Activated CD4-positive, alpha-beta T cell treated with anti-CD3 and anti-CD28 coated beads for 24 hours (primary cell): ENCODE measurements around the gene PITHD1.
"Not testable (repeated sequence)": the region's sequence is repeated elsewhere in the genome, so short reads cannot be mapped to it uniquely, and the experiment has no call there.

Source experiments
- DNase-seq, 2 donors: peaks; one replicate each; pipeline ENCODE4 v3.0.0-alpha.2; 2020; ENCODE audit warnings: low read depth in 2 of 2

Gene PITHD1

DNA sequence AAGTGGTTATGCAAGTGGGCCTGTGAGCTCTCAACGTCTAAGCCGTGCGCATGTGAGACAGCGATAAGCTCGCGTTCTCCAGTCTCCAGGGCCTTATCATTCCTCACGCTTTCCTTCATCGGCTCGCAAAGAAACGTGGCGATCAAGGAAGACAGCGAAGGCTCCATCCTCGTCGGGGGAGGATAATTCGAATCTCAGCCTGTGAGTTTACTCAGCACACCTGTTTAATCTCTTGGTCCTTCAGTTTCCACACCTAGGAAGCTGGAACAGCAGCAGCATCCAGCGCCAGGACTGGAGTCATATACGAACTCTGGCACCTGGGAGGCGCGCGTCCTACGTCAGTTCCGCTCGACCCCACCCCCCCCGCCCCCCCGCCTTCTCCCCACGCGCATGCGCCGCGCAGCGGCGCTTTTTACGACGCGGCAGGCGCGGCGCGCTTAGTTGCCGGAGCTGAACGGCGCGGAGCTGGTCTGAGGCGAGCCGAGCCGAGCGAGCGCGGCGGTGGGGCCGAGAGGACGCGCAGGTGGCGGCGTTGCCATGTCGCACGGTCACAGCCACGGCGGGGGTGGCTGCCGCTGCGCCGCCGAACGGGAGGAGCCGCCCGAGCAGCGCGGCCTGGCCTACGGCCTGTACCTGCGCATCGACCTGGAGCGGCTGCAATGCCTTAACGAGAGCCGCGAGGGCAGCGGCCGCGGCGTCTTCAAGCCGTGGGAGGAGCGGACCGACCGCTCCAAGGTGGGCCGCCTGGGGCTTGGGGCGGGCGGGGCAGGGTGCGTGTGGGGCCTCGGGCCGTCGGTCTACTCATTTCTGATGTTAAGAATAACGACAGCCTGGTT lies at the start of gene PITHD1:
TSS of gene PITHD1 (plus strand) at position 440 of the 836 bp plus-strand sequence. CDS start at position 538, 98 bp downstream.
- peak; percentile 63 to 64 for DNase-seq

- no peak for DNase-seq
These were observed 45.6 kb upstream of the PITHD1 start for GRCh38 chr1:23732363-23733224.

GRCh38 chr1:23733281-23733680 lies 44.9 kb upstream of the PITHD1 start:
- not testable (repeated sequence) for DNase-seq

GRCh38 chr1:23736437-23737134 lies 41.6 kb upstream of the PITHD1 start:
- DNase-seq, result no peak

DNA sequence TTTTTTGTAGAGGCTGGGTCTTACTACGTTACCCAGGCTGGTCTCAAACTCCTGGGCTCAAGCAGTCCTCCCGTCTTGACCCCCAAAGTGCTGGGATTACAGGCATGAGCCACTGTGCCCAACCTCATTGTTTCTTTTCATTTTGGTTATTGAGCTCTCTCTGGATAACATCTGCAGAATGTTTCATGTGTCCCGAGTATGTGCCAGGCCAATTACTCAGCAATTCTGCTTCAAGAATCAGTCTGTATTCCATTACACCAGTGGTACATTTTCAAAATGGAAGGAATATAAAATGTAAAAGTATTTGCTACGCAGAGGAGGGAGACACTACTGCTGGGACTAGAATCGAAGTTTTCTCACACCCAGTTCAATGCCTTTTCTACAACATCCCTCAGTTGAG lies 36.6 kb upstream of the PITHD1 start:
- no peak for DNase-seq

DNA sequence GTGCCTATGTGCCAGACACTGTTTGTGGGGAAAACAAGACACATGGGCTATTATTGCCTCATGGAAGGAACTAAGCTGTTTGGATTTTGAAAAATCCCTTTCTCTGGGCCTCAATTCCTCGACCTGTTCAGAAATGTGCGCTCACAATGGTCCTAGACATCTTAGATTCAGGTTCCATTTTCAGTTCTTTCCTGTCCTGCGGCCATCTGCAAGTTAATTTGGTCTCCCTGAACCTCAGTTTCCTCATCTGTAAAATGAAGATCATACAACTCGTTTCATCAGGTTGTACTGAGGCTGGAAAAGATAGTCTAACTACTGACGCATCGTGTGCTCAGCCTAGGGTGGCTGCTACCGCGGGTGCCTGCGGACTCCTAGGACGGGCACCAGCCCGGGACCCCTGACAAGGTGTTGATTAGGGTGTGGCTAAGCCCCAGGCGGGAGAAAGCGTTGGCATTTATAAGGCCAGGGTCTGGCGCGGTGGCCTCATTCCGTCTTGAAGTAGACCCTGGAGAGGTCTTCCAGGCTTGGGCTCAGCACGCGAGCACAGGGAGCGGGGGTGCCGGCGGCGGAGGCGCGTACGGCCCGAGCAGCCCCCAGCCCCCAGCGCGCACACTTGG lies 35.4 kb upstream of the PITHD1 start:
- no peak for DNase-seq

- DNase-seq, result peak; percentile 55 to 60
These were observed 34.7 kb upstream of the PITHD1 start, which contains the start of gene ELOA for GRCh38 chr1:23743287-23744152. ELOA (plus strand) TSS chr1:23743471; CDS start chr1:23743504, 33 bp downstream.

DNA sequence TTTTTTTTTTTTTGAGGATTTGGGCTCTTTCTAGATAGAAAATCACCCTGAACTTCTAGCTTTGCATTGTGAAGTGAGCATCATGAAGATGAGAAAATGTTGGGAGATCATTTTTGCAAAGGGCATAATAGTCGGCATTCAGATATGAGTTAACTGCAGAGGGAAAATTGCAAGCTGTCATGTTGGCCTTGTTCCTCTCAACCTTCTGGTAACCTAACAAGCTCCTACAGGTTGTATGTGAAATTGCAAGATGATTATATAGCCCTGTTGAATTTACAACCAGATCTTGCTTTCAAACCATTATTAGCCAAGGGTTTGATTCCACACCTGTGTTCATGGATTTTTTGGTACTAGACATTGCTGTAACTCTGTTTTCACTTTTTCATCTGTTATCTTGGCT lies 32.7 kb upstream of the PITHD1 start:
- DNase-seq, result no peak

- DNase-seq, result no peak
These were observed 30.2 kb upstream of the PITHD1 start for GRCh38 chr1:23748016-23748415.

GRCh38 chr1:23751050-23751814 lies 27.0 kb upstream of the PITHD1 start:
- no peak for DNase-seq

DNA sequence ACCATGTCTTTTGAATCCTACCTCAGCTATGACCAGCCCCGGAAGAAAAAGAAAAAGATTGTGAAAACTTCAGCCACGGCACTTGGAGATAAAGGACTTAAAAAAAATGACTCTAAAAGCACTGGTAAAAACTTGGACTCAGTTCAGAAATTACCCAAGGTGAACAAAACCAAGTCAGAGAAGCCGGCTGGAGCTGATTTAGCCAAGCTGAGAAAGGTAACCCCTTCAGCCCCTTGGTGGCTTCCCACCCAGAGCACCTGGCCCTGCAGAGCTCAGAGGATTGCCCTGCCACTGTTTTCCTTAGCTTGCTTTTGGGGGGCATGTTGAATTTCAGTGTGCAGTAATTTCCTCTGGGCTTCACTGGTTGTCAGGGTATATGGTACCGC lies 26.4 kb upstream of the PITHD1 start:
- DNase-seq, result no peak

GRCh38 chr1:23752909-23753308 lies 25.3 kb upstream of the PITHD1 start:
- DNase-seq, result no peak

DNA sequence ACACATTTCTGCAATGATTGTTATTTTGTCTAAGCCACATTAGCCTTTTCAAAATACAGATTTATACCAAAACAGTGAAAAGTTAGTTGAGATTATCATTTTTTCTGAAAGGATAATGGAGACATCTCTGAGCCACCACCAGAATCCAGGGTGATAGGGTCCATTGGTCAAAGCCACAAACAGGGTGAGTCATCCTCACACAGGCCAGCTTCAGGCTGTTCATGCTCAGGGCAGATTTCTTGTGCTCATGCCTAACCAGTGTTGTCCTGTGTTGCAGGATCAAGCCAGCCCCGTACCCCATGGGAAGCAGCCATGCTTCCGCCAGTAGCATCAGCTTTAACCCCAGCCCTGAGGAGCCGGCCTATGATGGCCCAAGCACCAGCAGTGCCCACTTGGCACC lies 21.5 kb upstream of the PITHD1 start:
- no peak for DNase-seq

DNA sequence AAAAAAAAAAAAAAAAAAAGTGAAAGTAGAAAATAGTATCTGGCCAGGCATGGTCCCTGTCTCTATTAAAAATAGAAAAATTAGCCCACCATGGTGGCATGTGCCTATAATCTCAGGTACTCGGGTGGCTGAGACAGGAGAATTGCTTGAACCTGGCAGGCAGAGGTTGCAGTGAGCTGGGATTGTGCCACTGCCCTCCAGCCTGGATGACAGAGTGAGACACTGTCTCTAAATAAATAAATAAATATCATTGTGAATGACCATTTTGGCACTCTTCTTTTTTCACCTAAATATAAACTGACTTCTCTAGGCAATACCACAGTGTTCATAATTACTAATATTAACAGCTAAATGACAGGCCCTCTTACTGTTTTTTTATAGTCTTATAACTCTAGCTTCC lies 20.4 kb upstream of the PITHD1 start:
- no peak for DNase-seq

GRCh38 chr1:23759277-23759676 lies 18.9 kb upstream of the PITHD1 start:
- DNase-seq, result no peak

DNA sequence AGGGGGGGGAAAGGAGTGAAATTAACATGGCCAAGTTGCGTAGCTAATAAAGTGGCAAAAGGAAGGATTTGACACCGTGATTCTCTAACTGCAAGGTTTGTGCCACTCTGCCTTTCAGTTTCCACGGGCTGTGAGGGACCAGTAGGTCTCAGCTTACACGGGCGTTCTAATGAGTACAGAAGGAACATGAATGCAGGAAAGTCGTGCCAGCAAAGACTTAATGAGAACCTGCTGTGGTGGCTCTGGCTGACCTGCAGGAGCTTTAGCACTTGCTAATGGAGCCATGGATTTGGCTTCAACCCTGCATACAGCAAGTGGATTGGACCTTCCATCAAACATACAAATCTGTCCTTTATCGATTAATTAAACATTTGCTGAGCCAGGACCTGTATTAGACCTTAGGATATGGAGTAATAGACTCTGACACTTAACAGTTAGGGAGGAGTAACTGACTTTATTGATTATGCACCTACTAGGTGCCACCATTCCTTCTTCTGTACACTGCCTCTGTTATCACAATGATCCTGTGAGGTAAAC lies 15.1 kb upstream of the PITHD1 start:
- DNase-seq, result no peak

DNA sequence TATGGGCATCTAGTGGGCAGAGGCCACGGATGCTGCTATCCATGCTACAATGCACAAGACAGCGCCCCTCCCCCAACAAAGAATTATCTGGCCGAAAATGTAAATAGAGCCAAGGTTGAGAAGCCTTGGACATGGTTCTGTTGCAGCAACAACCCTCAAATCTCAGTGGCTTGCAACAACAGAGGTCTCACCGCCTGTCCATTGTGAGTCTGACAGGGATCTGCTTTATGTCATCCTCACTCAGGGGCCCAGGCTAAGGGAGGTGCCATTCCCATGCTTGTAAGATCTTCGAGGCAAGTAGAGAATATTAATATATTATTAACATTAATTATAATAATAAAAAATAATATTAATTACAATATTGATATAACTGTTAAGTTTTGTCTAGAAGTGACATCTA lies 9.5 kb upstream of the PITHD1 start:
- DNase-seq, result no peak

DNA sequence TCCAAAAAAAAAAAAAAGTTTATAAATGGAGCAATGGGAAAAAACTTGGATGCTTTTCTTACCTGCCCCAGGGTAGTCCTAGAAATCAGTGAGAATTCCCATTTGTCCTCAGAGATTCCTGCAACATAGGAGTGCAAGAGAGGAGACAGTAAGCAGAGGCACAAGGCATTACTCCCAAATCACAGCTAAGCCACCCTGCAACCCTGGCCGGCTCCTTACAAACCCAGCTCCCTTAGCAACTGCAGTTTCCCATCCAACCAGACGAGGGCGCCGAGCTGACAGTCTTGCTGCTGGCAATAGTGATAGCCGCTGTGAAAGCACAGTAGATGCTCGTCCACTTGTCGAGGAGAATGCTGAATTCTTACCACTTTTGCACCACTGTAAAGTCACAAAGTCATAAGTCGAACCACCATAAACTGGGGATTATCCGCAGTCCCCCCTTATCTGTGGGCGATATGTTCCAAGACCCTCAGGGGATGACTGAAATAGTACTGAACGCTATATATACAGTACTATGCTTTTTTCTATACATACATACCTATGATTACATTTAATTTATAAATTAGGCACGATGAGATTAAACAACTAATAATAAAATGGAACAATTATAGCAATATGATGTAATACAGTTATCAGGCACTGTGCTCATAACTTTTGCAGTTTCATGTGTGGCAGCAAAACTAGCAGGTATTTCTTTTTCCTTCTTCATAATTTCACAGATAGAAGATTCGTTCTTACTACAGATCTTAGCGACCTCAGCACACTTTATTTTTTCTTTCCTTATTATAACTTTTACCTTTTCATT lies 6.0 kb upstream of the PITHD1 start:
- peak; percentile 82 to 86 for DNase-seq

DNA sequence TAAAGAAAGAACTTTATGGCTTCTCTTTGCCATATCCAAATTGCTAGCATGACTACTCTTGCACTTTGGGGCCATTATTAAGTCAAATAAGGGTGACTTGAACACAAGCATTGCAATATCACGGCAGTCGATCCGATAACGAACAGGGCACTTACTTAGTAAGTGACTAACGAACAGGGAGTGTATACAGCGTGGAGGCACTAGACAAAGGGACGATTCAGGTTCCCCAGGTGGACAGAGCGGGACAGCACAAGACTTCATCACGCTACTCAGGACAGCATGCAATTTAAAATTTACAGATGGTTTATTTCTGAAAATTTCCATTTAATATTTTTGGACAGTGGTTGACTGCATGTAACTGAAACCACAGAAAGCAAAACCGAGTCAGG lies 5.4 kb upstream of the PITHD1 start:
- no peak for DNase-seq
